Mesenchymal stem cell (in vitro differentiated cells and primary cell): Measurements from ENCODE around the gene MSLN.
"Not testable (repeated sequence)": the region's sequence is repeated elsewhere in the genome, so short reads cannot be mapped to it uniquely, and the experiment has no call there.

ENCODE experiments used
- DNase-seq: peaks from one replicate; pipeline ENCODE4 v3.0.0-alpha.2; 2013
- H2AFZ ChIP-seq: one replicate; pipeline ENCODE4 v1.6.1; 2013; ENCODE audit warnings: low read depth, mild to moderate bottlenecking, control low read depth, inconsistent platforms, low read length, moderate library complexity
- H2AK5ac ChIP-seq: 2 replicates; pipeline ENCODE4 v1.6.1; 2013; ENCODE audit warnings: low read length, moderate library complexity, mild to moderate bottlenecking, inconsistent platforms; ENCODE audit not compliant: severe bottlenecking
- H2BK120ac ChIP-seq: one replicate; pipeline ENCODE4 v1.6.1; 2013; ENCODE audit warnings: low read depth, mild to moderate bottlenecking, inconsistent platforms, low read length, moderate library complexity
- H2BK12ac ChIP-seq, 2 experiments: one replicate each; pipeline ENCODE4 v1.6.1; 2013; ENCODE audit warnings: inconsistent platforms in 2 of 2, low read length in 2 of 2, mild to moderate bottlenecking in 2 of 2, moderate library complexity in 2 of 2, control low read depth in 1 of 2
- H2BK15ac ChIP-seq: one replicate; pipeline ENCODE4 v1.6.1; 2013; ENCODE audit warnings: mild to moderate bottlenecking, low read depth, inconsistent platforms; ENCODE audit not compliant: poor library complexity, severe bottlenecking
- H2BK5ac ChIP-seq: 2 replicates; pipeline ENCODE4 v1.6.1; 2013; ENCODE audit warnings: low read depth, mild to moderate bottlenecking, low read length, control low read depth, inconsistent platforms; ENCODE audit not compliant: poor library complexity, severe bottlenecking
- H3K14ac ChIP-seq, 2 experiments: one replicate each; pipeline ENCODE4 v1.6.1; 2013; ENCODE audit warnings: inconsistent platforms in 2 of 2, low read length in 2 of 2, control low read depth in 1 of 2, mild to moderate bottlenecking in 1 of 2, moderate library complexity in 1 of 2
- H3K18ac ChIP-seq, 2 experiments: one replicate each; pipeline ENCODE4 v1.6.1; 2013; ENCODE audit warnings: inconsistent platforms in 2 of 2, low read length in 2 of 2, control low read depth in 1 of 2, low read depth in 1 of 2, mild to moderate bottlenecking in 1 of 2
- H3K23ac ChIP-seq, 2 experiments: one replicate each; pipeline ENCODE4 v1.6.1; 2013; ENCODE audit warnings: inconsistent platforms in 2 of 2, low read length in 2 of 2, mild to moderate bottlenecking in 2 of 2, moderate library complexity in 2 of 2, control low read depth in 1 of 2
- H3K27ac ChIP-seq: 2 replicates; pipeline ENCODE4 v1.5.1; 2013; ENCODE audit warnings: mild to moderate bottlenecking, moderate library complexity, low read length, control low read depth, inconsistent platforms; ENCODE audit not compliant: poor library complexity, severe bottlenecking
- H3K27me3 ChIP-seq, 2 experiments: 2 replicates each; pipeline versions ENCODE4 v1.6.1 to v1.7.0; 2013; ENCODE audit warnings: low read length in 2 of 2, mild to moderate bottlenecking in 2 of 2, moderate library complexity in 2 of 2, control low read depth in 1 of 2, inconsistent platforms in 1 of 2; ENCODE audit not compliant: control insufficient read depth in 1 of 2, insufficient read depth in 1 of 2
- H3K36me3 ChIP-seq, 2 experiments: 2 replicates each; pipeline versions ENCODE4 v1.6.1 to v1.7.0; 2013; ENCODE audit warnings: low read length in 2 of 2, control low read depth in 1 of 2, inconsistent platforms in 1 of 2, low read depth in 1 of 2, mild to moderate bottlenecking in 1 of 2; ENCODE audit not compliant: insufficient read depth in 2 of 2, control insufficient read depth in 1 of 2
- H3K4ac ChIP-seq, 2 experiments: one replicate each; pipeline ENCODE4 v1.6.1; 2013; ENCODE audit warnings: inconsistent platforms in 2 of 2, low read length in 2 of 2, mild to moderate bottlenecking in 2 of 2, moderate library complexity in 2 of 2, control low read depth in 1 of 2, low read depth in 1 of 2
- H3K4me1 ChIP-seq: 2 replicates; pipeline ENCODE4 v1.6.1; 2013; ENCODE audit warnings: low read depth, low read length, control low read depth; ENCODE audit not compliant: control insufficient read depth, insufficient read depth
- H3K4me2 ChIP-seq: 2 replicates; pipeline ENCODE4 v1.6.1; 2013; ENCODE audit warnings: low read length, mild to moderate bottlenecking, inconsistent platforms; ENCODE audit not compliant: poor library complexity, severe bottlenecking
- H3K4me3 ChIP-seq, 2 experiments: 2 replicates each; pipeline versions ENCODE4 v1.5.1 to v1.7.0; 2013; ENCODE audit warnings: low read length in 2 of 2, mild to moderate bottlenecking in 2 of 2, control low read depth in 1 of 2, low read depth in 1 of 2; ENCODE audit not compliant: insufficient read depth in 1 of 2
- H3K79me1 ChIP-seq: replicated peaks from 2 replicates; pipeline ENCODE4 v1.6.1; 2013; ENCODE audit warnings: mild to moderate bottlenecking, control low read depth, low read length, inconsistent platforms; ENCODE audit not compliant: poor library complexity, severe bottlenecking
- H3K9ac ChIP-seq: 2 replicates; pipeline ENCODE4 v1.7.0; 2013; ENCODE audit warnings: mild to moderate bottlenecking, low read length, moderate library complexity
- H3K9me3 ChIP-seq: 2 replicates; pipeline ENCODE4 v1.7.0; 2013; ENCODE audit warnings: mild to moderate bottlenecking, low read length; ENCODE audit not compliant: control insufficient read depth
- H4K8ac ChIP-seq: one replicate; pipeline ENCODE4 v1.6.1; 2013; ENCODE audit warnings: inconsistent platforms, mild to moderate bottlenecking, low read length, moderate library complexity
- H4K91ac ChIP-seq: one replicate; pipeline ENCODE4 v1.6.1; 2013; ENCODE audit warnings: mild to moderate bottlenecking, low read length, inconsistent platforms
- WGBS: methylation state at CpG from one replicate; pipeline ENCODE4 v1.1.7; 2013; ENCODE audit warnings: mixed read lengths; 5-methylcytosine and 5-hydroxymethylcytosine counted together

MSLN gene

DNA sequence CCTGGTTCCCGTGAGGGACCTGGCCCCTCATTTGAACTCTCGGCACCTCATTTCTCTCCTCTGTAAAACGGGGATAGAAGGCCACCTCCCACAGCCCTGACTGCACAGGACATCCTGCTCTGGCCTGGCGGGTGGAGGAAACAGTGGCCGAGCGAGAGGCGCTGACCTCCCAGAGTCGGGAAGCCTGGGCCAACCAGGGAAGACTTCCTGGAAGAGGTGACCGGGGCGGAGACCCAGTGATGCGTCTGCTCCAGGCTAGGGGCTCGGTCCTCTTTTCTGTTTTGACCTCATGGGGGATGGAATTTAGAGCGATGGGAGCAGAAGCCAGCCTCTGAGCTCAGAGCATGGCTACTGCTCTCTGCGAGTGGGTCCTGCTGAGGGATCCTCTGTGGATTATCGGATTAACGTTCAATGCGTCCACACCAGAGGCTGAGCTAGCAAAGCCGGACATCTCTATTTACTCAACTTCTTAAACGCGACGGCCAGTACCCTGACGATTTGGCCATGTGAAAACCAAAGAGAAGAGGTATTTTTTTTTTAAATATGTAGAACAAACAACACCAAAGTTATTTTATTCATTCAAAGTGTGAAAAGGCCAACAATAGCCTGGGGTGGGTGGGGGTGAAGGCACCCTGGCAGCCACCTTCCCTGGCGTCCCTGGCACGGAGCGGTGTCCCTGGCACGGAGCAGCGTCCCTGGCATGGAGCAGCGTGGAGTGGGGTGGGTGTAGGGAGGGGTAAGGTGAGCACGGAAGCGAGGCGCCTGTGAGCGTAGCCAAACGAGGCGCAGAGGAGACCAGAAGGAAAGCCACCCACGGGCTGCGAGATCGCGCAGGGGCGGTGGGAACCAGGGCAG is 9.2 kb upstream of the MSLN start:
- H3K4ac ChIP-seq: no peak overlapping the region
- no peak overlapping the region for H3K27ac ChIP-seq
- peaks cover 3% of the 10 kb centered on the region for H3K4me1 ChIP-seq
- no peak overlapping the region for H2AK5ac ChIP-seq
- no peak overlapping the region for H2BK5ac ChIP-seq
- no peak overlapping the region for H2BK120ac ChIP-seq
- no peak overlapping the region for H3K4me2 ChIP-seq
- H3K4me3 ChIP-seq: no peak overlapping the region
- H4K8ac ChIP-seq: no peak overlapping the region
- H2AFZ ChIP-seq: no peak overlapping the region
- H3K9me3 ChIP-seq: peaks cover 2% of the 10 kb centered on the region
- peaks cover 9 to 39% of the 10 kb centered on the region in 2 experiments for H3K27me3 ChIP-seq
- H3K23ac ChIP-seq: peak overlapping the region in 1 of 2 experiments; percentile 31
- H3K79me1 ChIP-seq: no peaks in the 10 kb centered on the region
- DNase-seq: no peak
- H3K14ac ChIP-seq: no peak overlapping the region
- H4K91ac ChIP-seq: no peak overlapping the region
- H2BK12ac ChIP-seq: no peak overlapping the region
- no peak overlapping the region for H3K9ac ChIP-seq
- no peaks in the 10 kb centered on the region for H3K36me3 ChIP-seq
- no peak overlapping the region for H3K18ac ChIP-seq
- H2BK15ac ChIP-seq: no peak overlapping the region
- WGBS: 74% methylated on average over 34 of the region's 39 CpGs

DNA sequence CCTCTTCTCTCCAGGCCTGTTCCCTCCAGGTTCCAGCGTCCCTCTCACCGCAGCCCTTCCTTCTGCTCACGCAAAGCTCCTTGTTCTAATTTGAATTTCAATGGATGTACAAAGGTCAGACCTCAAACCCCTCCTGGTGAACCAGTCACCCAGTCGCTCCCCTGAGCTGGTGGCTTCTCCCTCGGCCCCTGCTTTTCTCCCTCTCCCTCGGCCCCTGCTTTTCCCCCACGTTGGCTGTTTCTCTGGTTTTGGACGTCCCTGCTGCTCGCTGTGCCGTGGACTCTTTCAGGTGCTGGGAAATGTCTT is 8.6 kb upstream of the MSLN start:
- WGBS: 35% methylated on average over 10 of the region's 10 CpGs
- Histone ChIP-seq H3K4ac (no peak overlapping the region), H3K23ac (no peak overlapping the region), H3K4me3 (no peak overlapping the region), H3K14ac (no peak overlapping the region), H2BK15ac (no peak overlapping the region), H3K27me3 (peaks cover 14 to 41% of the 10 kb centered on the region in 2 experiments), H3K9me3 (peaks cover 5% of the 10 kb centered on the region), H4K91ac (no peak overlapping the region), H4K8ac (no peak overlapping the region), H3K4me1 (peaks cover 3% of the 10 kb centered on the region), H3K79me1 (no peaks in the 10 kb centered on the region), H3K36me3 (no peaks in the 10 kb centered on the region), H3K27ac (no peak overlapping the region), H2BK5ac (no peak overlapping the region), H3K9ac (no peak overlapping the region), H2AK5ac (no peak overlapping the region), H3K18ac (no peak overlapping the region), H2BK12ac (no peak overlapping the region), H2BK120ac (no peak overlapping the region), H3K4me2 (no peak overlapping the region), H2AFZ (no peak overlapping the region)
- no peak for DNase-seq

DNA sequence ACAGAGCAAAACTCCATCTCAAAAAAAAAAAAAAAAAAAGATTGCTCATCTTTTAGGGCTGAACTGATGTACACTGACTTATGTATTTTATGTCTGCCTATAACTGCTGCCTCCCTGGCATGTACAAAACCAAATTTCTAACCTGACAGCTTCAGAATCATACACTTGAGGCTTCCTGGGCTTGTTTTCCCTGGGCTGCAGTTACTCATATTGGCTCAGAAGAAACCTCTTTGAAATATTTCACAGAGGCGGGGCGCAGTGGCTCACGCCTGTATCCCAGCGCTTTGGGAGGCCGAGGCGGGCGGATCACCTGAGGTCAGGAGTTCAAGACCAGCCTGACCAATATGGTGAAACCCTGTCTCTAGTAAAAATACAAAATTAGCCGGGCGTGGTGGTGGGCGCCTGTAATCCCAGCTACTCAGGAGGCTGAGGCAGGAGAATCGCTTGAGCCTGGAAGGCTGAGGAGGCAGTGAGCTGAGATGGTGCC is 6.4 kb upstream of the MSLN start:
- not testable (repeated sequence) for H2BK120ac ChIP-seq, H4K8ac ChIP-seq, H3K9me3 ChIP-seq, H3K4me2 ChIP-seq, H3K4ac ChIP-seq, H3K4me3 ChIP-seq, H3K18ac ChIP-seq, H3K4me1 ChIP-seq, H3K36me3 ChIP-seq, H3K23ac ChIP-seq, H3K9ac ChIP-seq, H2BK15ac ChIP-seq, H3K79me1 ChIP-seq, DNase-seq, H2BK12ac ChIP-seq, H2AFZ ChIP-seq, H4K91ac ChIP-seq, H3K14ac ChIP-seq, H3K27ac ChIP-seq, H2AK5ac ChIP-seq, H2BK5ac ChIP-seq
- 96% methylated on average over 11 of the region's 11 CpGs for WGBS
- peaks cover 14 to 41% of the 10 kb centered on the region in 2 experiments for H3K27me3 ChIP-seq

DNA sequence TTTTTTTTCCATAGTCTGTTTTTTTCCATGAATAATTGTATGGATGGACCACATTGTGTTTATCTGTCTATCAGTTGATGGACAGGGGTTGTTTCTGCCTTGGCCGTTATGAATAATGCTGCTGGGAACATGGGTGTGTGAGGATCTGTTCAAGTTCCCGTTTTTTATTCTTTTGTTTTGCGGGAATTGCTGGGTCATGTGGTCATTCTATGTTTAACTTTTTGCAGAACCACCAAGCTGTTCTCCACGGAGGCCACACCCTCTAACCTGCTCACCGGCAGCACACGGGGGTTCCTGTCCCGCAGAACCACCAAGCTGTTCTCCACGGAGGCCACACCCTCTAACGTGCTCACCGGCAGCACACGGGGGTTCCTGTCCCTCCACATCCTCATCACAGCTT is 5.9 kb upstream of the MSLN start:
- no peak for DNase-seq
- H3K36me3 ChIP-seq: no peaks in the 10 kb centered on the region
- no peak overlapping the region for H2AFZ ChIP-seq
- H3K9me3 ChIP-seq: peaks cover 5% of the 10 kb centered on the region
- H3K4me3 ChIP-seq: no peak overlapping the region
- peaks cover 3% of the 10 kb centered on the region for H3K4me1 ChIP-seq
- no peak overlapping the region for H2BK12ac ChIP-seq
- H3K14ac ChIP-seq: no peak overlapping the region
- H3K18ac ChIP-seq: no peak overlapping the region
- H2BK5ac ChIP-seq: no peak overlapping the region
- no peak overlapping the region for H3K4me2 ChIP-seq
- no peaks in the 10 kb centered on the region for H3K79me1 ChIP-seq
- H3K27me3 ChIP-seq: peaks cover 14 to 41% of the 10 kb centered on the region in 2 experiments
- H4K91ac ChIP-seq: no peak overlapping the region
- no peak overlapping the region for H2BK120ac ChIP-seq
- WGBS: 89% methylated on average over 11 of the region's 11 CpGs
- H3K4ac ChIP-seq: no peak overlapping the region
- H2BK15ac ChIP-seq: no peak overlapping the region
- no peak overlapping the region for H2AK5ac ChIP-seq
- no peak overlapping the region for H3K9ac ChIP-seq
- H4K8ac ChIP-seq: no peak overlapping the region
- H3K27ac ChIP-seq: no peak overlapping the region
- no peak overlapping the region for H3K23ac ChIP-seq
